GM12878 (cell line): ENCODE results near the gene MIER3.

Source experiments
- CTCF ChIP-seq, 3 experiments: IDR thresholded peaks in 2 of 3; conservative IDR thresholded peaks in 1 of 3; 2 replicates each; pipeline ENCODE4 v1.5.1; 2011; ENCODE audit warnings: low read depth in 3 of 3, low read length in 3 of 3, mild to moderate bottlenecking in 3 of 3, control low read depth in 2 of 3, moderate library complexity in 2 of 3, inconsistent platforms in 1 of 3, mixed read lengths in 1 of 3; ENCODE audit not compliant: control insufficient read depth in 2 of 3, insufficient read depth in 1 of 3; ENCODE audit errors: extremely low read depth in 1 of 3
- NR2C2 ChIP-seq: IDR thresholded peaks from 2 replicates; pipeline ENCODE4 v1.6.1; 2011; ENCODE audit warnings: borderline replicate concordance, low read depth; ENCODE audit not compliant: control insufficient read depth, insufficient read length
- RCOR1 ChIP-seq: conservative IDR thresholded peaks from 2 replicates; pipeline ENCODE4 v1.6.1; 2012; ENCODE audit warnings: low read depth, low read length, improper control_type of control experiment
- TAF1 ChIP-seq: IDR thresholded peaks from 2 replicates; pipeline ENCODE4 v1.6.1; 2011; ENCODE audit warnings: mild to moderate bottlenecking, low read depth, low read length, borderline replicate concordance
- TCF12 ChIP-seq: IDR thresholded peaks from 2 replicates; pipeline ENCODE4 v1.6.1; 2011; ENCODE audit warnings: low read depth, mild to moderate bottlenecking, low read length
- TCF7 ChIP-seq: IDR thresholded peaks from 2 replicates; pipeline ENCODE4 v1.6.1; 2014; ENCODE audit warnings: antibody characterized with exemption, borderline replicate concordance

GRCh38 chr5:56918054-56918453, 33.9 kb downstream of the MIER3 start:
- TF ChIP-seq CTCF (IDR thresholded peaks at IDR 0.05 in 2 of 3, conservative IDR thresholded peaks at IDR 0.05 in 1 of 3; ENCODE audit: control insufficient read depth in 2 of 3, extremely low read depth in 1 of 3, insufficient read depth in 1 of 3, low read depth in 3 of 3, low read length in 3 of 3) (no peak), TCF7 (no peak), TAF1 (no peak), RCOR1 (no peak), NR2C2 (no peak), TCF12 (no peak)
